Measurements from ENCODE around the gene ZP1.

- TF ChIP-seq, protein P1, sequence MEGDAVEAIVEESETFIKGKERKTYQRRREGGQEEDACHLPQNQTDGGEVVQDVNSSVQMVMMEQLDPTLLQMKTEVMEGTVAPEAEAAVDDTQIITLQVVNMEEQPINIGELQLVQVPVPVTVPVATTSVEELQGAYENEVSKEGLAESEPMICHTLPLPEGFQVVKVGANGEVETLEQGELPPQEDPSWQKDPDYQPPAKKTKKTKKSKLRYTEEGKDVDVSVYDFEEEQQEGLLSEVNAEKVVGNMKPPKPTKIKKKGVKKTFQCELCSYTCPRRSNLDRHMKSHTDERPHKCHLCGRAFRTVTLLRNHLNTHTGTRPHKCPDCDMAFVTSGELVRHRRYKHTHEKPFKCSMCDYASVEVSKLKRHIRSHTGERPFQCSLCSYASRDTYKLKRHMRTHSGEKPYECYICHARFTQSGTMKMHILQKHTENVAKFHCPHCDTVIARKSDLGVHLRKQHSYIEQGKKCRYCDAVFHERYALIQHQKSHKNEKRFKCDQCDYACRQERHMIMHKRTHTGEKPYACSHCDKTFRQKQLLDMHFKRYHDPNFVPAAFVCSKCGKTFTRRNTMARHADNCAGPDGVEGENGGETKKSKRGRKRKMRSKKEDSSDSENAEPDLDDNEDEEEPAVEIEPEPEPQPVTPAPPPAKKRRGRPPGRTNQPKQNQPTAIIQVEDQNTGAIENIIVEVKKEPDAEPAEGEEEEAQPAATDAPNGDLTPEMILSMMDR (CRISPR knock-in tag; IDR thresholded peaks at IDR 0.05) = no peak
- no peak for TF ChIP-seq CBFB (CRISPR knock-in tag; IDR thresholded peaks at IDR 0.05)
- no peak for TF ChIP-seq RCOR2 (CRISPR knock-in tag; IDR thresholded peaks at IDR 0.05)
- no peak for TF ChIP-seq SKI (IDR thresholded peaks at IDR 0.05; ENCODE audit: partially characterized antibody)
- no peak for TF ChIP-seq CREB1 (IDR thresholded peaks at IDR 0.05)
- TF ChIP-seq CREB1 (CRISPR knock-in tag; IDR thresholded peaks at IDR 0.05) = peak; percentile 48
- no peak for TF ChIP-seq ZBTB7A (CRISPR knock-in tag; IDR thresholded peaks at IDR 0.05)
- TF ChIP-seq IRF1 (CRISPR knock-in tag; IDR thresholded peaks at IDR 0.05; ENCODE audit: low read depth) = no peak
- TF ChIP-seq, protein P2, sequence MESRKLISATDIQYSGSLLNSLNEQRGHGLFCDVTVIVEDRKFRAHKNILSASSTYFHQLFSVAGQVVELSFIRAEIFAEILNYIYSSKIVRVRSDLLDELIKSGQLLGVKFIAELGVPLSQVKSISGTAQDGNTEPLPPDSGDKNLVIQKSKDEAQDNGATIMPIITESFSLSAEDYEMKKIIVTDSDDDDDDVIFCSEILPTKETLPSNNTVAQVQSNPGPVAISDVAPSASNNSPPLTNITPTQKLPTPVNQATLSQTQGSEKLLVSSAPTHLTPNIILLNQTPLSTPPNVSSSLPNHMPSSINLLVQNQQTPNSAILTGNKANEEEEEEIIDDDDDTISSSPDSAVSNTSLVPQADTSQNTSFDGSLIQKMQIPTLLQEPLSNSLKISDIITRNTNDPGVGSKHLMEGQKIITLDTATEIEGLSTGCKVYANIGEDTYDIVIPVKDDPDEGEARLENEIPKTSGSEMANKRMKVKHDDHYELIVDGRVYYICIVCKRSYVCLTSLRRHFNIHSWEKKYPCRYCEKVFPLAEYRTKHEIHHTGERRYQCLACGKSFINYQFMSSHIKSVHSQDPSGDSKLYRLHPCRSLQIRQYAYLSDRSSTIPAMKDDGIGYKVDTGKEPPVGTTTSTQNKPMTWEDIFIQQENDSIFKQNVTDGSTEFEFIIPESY (CRISPR knock-in tag; IDR thresholded peaks at IDR 0.05) = peak; percentile 76
- TF ChIP-seq GABPB1 (CRISPR knock-in tag; IDR thresholded peaks at IDR 0.05) = peak; percentile 50
- no peak for TF ChIP-seq NFE2 (CRISPR knock-in tag; IDR thresholded peaks at IDR 0.05)
- TF ChIP-seq, protein P3, sequence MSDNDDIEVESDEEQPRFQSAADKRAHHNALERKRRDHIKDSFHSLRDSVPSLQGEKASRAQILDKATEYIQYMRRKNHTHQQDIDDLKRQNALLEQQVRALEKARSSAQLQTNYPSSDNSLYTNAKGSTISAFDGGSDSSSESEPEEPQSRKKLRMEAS (IDR thresholded peaks at IDR 0.05) = peak; percentile 92
Observed at GRCh38 chr11:60913793-60914632, 46.7 kb downstream of the ZP1 start, which contains the start of gene TMEM109.
